HepG2 (cell line): ENCODE results near the gene FUBP3. TPM values are rescaled to one million over a fixed set of nuclear protein-coding genes. Genes with fewer than 3 reads are reported as not detected.
A peak's percentile ranks its signal among the peaks of the same experiment; 100 is the strongest.

Source experiments
- CEBPG ChIP-seq: IDR thresholded peaks from 2 replicates; pipeline ENCODE4 v1.6.1; 2016
- FOSL2 ChIP-seq: sonication (generic); formaldehyde crosslinking; IDR thresholded peaks from 2 replicates; pipeline ENCODE4 v1.4.0; 2020; ENCODE audit warnings: missing genetic modification reagents
- GMEB2 ChIP-seq: IDR thresholded peaks from 2 replicates; pipeline ENCODE4 v1.6.1; 2016; ENCODE audit warnings: missing biosample characterization, missing genetic modification reagents, low read depth
- ISL2 ChIP-seq: sonication (generic); formaldehyde crosslinking; IDR thresholded peaks from 2 replicates; pipeline ENCODE4 v1.5.0; 2020; ENCODE audit warnings: missing genetic modification reagents
- KLF11 ChIP-seq: IDR thresholded peaks from 2 replicates; pipeline ENCODE4 v1.6.1; 2016; ENCODE audit warnings: missing compliant biosample characterization
- LCORL ChIP-seq, 2 experiments: fragments of 450-650 bp in 1 of 2; sonication (generic) in 1 of 2; formaldehyde crosslinking in 1 of 2; IDR thresholded peaks; 2 replicates each; pipeline versions ENCODE4 v1.5.0 to v1.6.1; 2017 to 2020; ENCODE audit warnings: antibody characterized with exemption in 1 of 2, missing genetic modification reagents in 1 of 2
- MAZ ChIP-seq, 2 experiments: sonication (generic) in 1 of 2; formaldehyde crosslinking in 1 of 2; IDR thresholded peaks; 2 replicates each; pipeline versions ENCODE4 v1.5.0 to v1.6.1; 2012 to 2020; ENCODE audit warnings: low read depth in 2 of 2, mild to moderate bottlenecking in 2 of 2, borderline replicate concordance in 1 of 2, improper control_type of control experiment in 1 of 2, low read length in 1 of 2, missing genetic modification reagents in 1 of 2, moderate library complexity in 1 of 2
- NFATC3 ChIP-seq: sonication (generic); formaldehyde crosslinking; IDR thresholded peaks from 2 replicates; pipeline ENCODE4 v1.5.1; 2020; ENCODE audit warnings: mild to moderate bottlenecking, missing genetic modification reagents
- PAF1 ChIP-seq: IDR thresholded peaks from 2 replicates; pipeline ENCODE4 v1.6.1; 2016; ENCODE audit warnings: missing genetic modification reagents, missing compliant biosample characterization
- RAD51 ChIP-seq: fragments of 450-650 bp; IDR thresholded peaks from 2 replicates; pipeline ENCODE4 v1.6.1; 2016; ENCODE audit warnings: borderline replicate concordance
- SIX1 ChIP-seq: sonication (generic); formaldehyde crosslinking; IDR thresholded peaks from 2 replicates; pipeline ENCODE4 v1.4.0; 2020; ENCODE audit warnings: missing genetic modification reagents, borderline replicate concordance
- SIX4 ChIP-seq: sonication (generic); formaldehyde crosslinking; IDR thresholded peaks from 2 replicates; pipeline ENCODE4 v1.4.0; 2020; ENCODE audit warnings: missing genetic modification reagents
- SNAI1 ChIP-seq: sonication (generic); formaldehyde crosslinking; IDR thresholded peaks from 2 replicates; pipeline ENCODE4 v1.5.0; 2020; ENCODE audit warnings: mild to moderate bottlenecking, missing genetic modification reagents, borderline replicate concordance
- TCF7 ChIP-seq: sonication (generic); IDR thresholded peaks from 2 replicates; pipeline ENCODE4 v1.6.1; 2016; ENCODE audit warnings: antibody characterized with exemption, low read depth
- ZBTB1 ChIP-seq: sonication (generic); formaldehyde crosslinking; IDR thresholded peaks from 2 replicates; pipeline ENCODE4 v1.4.0; 2020; ENCODE audit warnings: missing genetic modification reagents, borderline replicate concordance
- ZNF441 ChIP-seq: sonication (generic); formaldehyde crosslinking; IDR thresholded peaks from 2 replicates; pipeline ENCODE4 v1.7.0; 2021; ENCODE audit warnings: missing genetic modification reagents, borderline replicate concordance
- ZNF609 ChIP-seq: sonication (generic); formaldehyde crosslinking; IDR thresholded peaks from 2 replicates; pipeline ENCODE4 v1.4.0; 2020; ENCODE audit warnings: mild to moderate bottlenecking, missing genetic modification reagents, borderline replicate concordance
- polyA plus RNA-seq, 8 experiments: library from polyadenylated mRNA; depleted of rRNA in 3 of 8; stranded (reverse) in 7 of 8; unstranded in 1 of 8; fragments of >200 nt; fragmentation: Illumina TruSeq in 4 of 8; extraction: Trizol in 4 of 8; gene quantifications; 2 replicates each; pipeline versions ENCODE4 v1.2.1 to v1.2.3, GENCODE V29; 2011 to 2016; ENCODE audit warnings: low read depth in 4 of 8, missing spikeins in 1 of 8, mixed read lengths in 1 of 8; ENCODE audit not compliant: insufficient read depth in 1 of 8
- total RNA-seq, 5 experiments: library from RNA; depleted of rRNA; stranded (reverse); fragments of >200 nt; fragmentation: Illumina TruSeq; extraction: Trizol; gene quantifications; 2 replicates each; pipeline ENCODE4 v1.2.3, GENCODE V29; 2016; ENCODE audit warnings: low read depth in 1 of 5

FUBP3 gene
- total and polyA plus RNA-seq, 2 of the 13 experiments (the other 11 are each of a cell fraction or from before 2014, with no cell fraction given) = 28.7 to 40.0 TPM

GRCh38 chr9:130530938-130531337, 48.4 kb upstream of the FUBP3 start (continued):
- no peak for TF ChIP-seq GMEB2 (CRISPR knock-in tag)
- peak; percentile 55; the same call in 1 of the 2 replicates for TF ChIP-seq TCF7
- no peak for TF ChIP-seq RAD51
- no peak for TF ChIP-seq MAZ (IDR thresholded peaks at IDR 0.05; ENCODE audit: borderline replicate concordance, low read depth, low read length)
- TF ChIP-seq MAZ (CRISPR knock-in tag; IDR thresholded peaks at IDR 0.05; ENCODE audit: low read depth) = no peak
- peak; percentile 40 for TF ChIP-seq CEBPG (CRISPR knock-in tag)
- TF ChIP-seq ZNF609 (CRISPR knock-in tag) = no peak
- no peak for TF ChIP-seq KLF11
- no peak for TF ChIP-seq ZNF441 (CRISPR knock-in tag)
- TF ChIP-seq SNAI1 (CRISPR knock-in tag) = no peak
- TF ChIP-seq ISL2 = no peak
- TF ChIP-seq SIX4 (CRISPR knock-in tag) = peak; percentile 81
- TF ChIP-seq NFATC3 (CRISPR knock-in tag) = no peak
- 0 out of 2 replicates have a peak, but pooled peaks have one; percentile 6 for TF ChIP-seq FOSL2 (CRISPR knock-in tag)
- TF ChIP-seq PAF1 (CRISPR knock-in tag) = no peak
- TF ChIP-seq ZBTB1 (CRISPR knock-in tag) = no peak
- no peak for TF ChIP-seq LCORL (IDR thresholded peaks at IDR 0.05)
- peak; percentile 73 for TF ChIP-seq LCORL (CRISPR knock-in tag; IDR thresholded peaks at IDR 0.05)
- TF ChIP-seq SIX1 (CRISPR knock-in tag) = peak; percentile 78
